GM19025 (cell line): Measurements from ENCODE around the gene TUBB3.
A peak's percentile ranks its signal among the peaks of the same experiment; 100 is the strongest.
"Not testable (repeated sequence)": the region's sequence is repeated elsewhere in the genome, so short reads cannot be mapped to it uniquely, and the experiment has no call there.

Source experiments
- ATAC-seq: cut with Tn5 transposase; IDR thresholded peaks from one replicate; pipeline ENCODE4 v1.9.1; 2021; ENCODE audit warnings: mild to moderate bottlenecking, low read depth, moderate library complexity; ENCODE audit not compliant: unreplicated experiment

The TUBB3 gene

DNA sequence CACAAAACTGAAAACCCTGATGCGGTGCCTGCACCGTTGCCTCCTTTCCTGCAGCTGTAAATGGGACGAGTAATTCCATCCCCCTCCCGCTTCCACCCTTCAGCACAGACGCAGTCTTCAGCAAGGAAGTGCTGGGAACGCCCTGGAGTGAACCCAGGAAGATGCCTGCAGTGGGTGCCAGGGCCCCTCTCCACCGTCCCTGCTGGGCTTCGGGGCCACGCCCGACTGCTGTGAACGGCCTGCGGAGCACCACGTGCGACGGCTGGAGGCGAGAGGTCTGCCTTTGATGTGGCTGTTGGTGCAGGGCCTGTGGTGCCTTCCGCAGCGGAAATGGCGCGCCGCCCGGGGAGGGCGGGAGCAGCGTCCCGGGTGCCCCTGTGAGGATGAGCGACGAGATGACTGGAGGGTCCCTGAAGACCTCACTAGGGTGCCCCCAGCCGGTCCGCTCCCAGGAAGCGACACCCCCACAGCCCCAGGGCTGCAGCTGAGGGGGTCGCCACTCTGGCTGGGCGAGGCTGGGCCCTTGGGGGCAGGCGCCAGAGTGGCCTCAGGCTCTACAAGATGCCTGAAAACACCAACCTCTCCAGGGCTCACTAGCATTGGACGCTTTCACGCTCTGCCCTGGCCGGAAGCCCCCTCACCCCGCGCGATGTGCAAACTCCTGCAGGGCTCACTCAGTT is 5.2 kb upstream of the TUBB3 start:
- peak; percentile 78 for ATAC-seq

DNA sequence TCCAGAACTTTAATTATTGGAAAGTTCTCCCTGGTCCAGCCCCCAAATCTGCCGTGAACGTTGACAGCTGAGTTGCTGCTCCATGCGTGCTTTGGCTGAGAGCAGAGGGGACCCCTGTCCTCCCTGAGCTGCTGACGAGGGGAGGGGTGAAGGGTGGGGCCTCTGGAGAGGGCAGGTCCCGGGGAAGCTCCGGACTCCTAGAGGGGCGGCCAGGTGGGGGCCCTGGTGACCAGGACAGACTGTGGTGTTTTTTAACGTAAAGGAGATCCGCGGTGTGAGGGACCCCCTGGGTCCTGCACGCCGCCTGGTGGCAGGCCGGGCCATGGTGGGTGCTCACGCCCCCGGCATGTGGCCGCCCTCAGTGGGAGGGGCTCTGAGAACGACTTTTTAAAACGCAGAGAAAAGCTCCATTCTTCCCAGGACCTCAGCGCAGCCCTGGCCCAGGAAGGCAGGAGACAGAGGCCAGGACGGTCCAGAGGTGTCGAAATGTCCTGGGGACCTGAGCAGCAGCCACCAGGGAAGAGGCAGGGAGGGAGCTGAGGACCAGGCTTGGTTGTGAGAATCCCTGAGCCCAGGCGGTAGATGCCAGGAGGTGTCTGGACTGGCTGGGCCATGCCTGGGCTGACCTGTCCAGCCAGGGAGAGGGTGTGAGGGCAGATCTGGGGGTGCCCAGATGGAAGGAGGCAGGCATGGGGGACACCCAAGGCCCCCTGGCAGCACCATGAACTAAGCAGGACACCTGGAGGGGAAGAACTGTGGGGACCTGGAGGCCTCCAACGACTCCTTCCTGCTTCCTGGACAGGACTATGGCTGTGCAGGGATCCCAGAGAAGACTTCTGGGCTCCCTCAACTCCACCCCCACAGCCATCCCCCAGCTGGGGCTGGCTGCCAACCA is 4.4 kb upstream of the TUBB3 start, which contains the start of gene MC1R:
Gene MC1R (plus strand): TSS at position 410 of the 895 bp plus-strand sequence. CDS start 397 bp downstream, at position 807.
- ATAC-seq: no peak

DNA sequence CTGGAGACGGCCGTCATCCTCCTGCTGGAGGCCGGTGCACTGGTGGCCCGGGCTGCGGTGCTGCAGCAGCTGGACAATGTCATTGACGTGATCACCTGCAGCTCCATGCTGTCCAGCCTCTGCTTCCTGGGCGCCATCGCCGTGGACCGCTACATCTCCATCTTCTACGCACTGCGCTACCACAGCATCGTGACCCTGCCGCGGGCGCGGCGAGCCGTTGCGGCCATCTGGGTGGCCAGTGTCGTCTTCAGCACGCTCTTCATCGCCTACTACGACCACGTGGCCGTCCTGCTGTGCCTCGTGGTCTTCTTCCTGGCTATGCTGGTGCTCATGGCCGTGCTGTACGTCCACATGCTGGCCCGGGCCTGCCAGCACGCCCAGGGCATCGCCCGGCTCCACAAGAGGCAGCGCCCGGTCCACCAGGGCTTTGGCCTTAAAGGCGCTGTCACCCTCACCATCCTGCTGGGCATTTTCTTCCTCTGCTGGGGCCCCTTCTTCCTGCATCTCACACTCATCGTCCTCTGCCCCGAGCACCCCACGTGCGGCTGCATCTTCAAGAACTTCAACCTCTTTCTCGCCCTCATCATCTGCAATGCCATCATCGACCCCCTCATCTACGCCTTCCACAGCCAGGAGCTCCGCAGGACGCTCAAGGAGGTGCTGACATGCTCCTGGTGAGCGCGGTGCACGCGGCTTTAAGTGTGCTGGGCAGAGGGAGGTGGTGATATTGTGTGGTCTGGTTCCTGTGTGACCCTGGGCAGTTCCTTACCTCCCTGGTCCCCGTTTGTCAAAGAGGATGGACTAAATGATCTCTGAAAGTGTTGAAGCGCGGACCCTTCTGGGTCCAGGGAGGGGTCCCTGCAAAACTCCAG is 3.4 kb upstream of the TUBB3 start:
- no peak for ATAC-seq

DNA sequence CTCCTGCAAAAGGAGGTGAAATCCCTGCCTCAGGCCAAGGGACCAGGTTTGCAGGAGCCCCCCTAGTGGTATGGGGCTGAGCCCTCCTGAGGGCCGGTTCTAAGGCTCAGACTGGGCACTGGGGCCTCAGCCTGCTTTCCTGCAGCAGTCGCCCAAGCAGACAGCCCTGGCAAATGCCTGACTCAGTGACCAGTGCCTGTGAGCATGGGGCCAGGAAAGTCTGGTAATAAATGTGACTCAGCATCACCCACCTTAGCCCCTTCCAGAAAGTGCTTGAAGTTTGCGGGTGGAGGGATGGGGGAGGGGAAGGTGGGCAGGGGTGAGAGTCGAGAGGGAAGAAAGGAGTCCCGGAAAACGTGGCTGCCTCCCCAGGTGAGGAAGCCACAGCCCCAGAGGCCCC is 2.4 kb upstream of the TUBB3 start:
- no peak for ATAC-seq

DNA sequence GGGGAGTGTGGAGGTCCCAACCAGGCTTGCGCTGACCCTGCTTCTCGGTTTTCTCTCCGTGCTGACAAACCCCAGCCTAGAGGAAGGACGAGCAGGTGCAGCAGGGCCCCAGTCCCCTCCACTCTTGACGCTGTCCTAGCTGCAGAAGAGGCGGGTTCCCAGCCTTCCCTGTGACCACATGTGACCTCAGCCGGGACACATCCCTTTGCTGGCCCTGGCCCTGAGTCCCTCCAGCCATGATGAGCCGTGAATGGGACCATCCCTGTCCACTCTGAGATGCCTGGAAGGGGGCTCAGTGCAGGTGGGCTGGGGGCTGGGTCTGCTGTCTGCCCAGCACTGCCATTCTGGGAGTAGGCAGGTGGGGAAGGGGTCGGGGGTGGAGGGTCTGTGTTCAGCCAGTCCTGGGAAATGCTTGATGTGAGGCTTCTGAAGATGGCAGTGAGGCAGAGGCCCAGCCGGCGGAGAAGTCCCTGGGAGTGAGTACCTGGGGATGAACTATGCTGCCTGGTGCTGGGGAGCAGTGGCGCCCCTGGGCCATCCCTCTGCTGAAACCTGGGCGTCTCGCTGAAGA is 1.9 kb upstream of the TUBB3 start:
- ATAC-seq: no peak

DNA sequence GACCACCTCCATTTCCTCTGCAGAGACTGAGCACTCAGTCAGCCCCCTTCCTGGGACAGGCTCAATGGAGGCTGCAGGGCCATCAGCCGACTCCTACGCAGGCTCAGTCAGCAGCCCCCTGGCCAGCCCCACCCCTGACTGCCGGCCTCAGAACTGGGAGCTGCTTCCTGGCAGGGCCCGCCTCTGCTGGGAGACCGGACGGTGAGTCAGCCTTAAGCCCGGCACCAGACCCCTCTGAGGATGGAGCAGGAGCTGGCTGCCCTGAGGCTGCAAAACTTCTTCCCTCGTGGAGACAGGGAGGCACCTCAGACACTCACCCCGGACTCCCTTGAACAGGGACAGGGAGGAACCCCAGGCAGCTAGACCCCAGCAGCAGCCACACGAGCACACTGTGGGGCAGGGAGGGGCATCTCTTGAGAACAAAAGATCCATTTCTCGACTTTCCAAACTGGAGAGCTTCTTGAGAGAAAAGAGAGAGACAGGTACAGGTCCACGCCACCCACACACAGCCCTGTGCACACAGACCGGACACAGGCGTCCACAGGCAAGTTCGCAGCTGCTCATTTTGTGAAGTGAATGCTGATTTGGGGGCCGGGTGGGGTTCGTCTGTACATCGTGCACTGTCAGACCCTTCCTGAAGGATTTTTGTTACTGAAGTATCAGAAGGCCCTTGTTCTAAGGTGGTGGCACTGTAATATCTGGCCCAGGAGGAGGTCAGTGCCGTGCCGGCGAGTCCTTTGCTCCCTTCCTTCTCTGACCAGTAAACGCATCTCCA is 1.3 kb upstream of the TUBB3 start:
- ATAC-seq: no peak

DNA sequence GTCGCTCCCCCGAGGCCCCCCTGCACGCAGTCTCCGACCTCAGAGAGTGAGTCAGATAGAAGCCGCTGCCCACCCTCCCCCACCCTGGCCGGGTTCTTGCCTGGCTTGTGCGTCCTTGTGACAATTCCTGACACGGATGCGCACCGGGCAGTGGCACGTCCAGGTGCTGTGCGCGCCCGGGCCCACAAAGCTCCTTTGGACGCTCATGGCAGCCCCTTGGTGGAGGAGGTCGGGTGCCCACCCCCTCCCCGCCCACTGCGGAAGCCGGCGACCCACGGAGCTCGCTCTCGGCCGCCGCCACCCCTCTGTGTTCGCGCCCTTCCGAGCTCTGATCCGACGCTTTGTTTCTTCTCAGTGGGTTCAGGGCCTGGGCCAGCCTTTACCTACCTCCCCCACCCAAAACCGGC is 662 bp upstream of the TUBB3 start:
- ATAC-seq: no peak

DNA sequence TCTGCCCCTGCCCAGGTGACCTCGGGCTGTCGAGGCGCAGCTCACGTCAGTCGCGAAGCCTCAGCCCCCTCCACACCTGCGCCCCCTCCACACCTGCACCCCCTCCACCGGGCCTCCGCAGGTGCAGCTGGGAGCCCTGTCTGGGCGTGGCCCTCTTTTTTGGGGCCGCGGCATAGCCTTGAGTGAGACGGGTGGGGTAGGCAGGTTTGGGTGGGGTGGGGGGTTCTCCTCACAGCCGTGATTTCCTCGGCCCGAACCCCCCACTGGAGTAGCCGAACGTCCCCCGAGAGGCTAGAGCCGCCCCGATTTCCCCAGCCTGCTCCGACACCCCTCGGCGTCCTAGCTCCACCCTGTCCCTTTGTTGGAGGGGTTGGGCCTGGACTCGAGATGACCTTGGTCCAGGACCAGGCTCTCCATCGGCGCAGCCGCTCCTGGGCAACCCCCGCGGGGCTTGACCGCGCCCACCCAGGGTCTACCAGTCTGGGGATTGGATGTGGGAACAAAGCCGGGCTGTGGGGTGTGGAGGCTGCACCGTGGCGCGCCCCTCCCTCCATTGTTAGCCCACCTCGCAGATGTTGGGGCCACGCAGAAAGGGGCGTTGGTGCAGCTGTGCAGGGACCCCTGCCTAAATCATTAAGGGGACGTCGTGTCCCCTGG is 626 bp downstream of the TUBB3 start:
- no peak for ATAC-seq

DNA sequence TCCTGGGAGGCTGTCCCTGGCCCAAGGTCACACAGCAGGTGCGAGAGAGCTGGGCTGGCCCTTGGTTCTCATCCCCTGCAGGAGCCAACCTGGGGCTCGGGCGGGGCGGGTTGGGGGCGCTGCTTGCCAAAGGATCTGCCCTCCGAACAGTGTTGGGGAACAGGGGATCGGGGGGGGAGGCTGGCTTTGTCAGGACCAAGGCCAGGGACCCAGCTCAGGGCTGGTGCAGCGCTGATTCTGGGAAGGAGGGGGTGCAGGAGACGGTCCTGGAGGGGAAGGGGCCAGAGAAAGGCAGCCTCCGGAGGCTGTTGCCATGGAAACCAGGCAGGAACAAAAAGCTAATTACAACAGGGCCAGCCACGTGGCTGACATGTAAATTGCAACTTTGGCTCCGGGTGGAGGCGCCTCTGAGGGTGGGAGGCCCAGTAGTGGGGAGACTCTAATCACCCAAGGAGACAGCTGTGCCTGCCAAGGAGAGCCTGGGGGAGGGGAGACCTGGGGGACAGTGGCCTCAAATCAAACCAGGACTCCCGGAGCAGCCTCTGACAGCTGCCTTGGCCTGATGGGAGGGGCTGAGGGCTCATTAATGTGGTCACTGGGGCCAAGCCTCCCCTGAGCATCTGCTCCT is 1.3 kb downstream of the TUBB3 start:
- ATAC-seq: no peak

DNA sequence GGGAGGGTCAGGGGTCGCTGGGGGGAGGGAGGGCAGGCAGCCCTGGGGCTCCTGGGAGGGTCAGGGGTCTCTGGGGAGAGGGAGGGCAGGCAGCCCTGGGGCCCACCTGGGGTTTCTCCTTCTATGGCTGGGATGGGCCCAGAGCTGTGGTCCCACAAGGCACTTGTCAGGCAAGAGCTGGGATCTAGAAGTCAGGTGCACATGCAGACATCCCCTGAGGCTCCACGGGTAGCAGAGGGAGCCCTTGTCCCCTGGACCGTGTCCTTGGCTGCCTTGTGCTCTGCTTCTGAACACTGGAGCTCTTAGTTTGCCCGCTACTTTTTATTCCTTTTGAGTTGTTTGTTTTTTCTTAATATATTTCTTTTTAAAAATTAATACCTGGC is 1.8 kb downstream of the TUBB3 start:
- ATAC-seq: no peak

DNA sequence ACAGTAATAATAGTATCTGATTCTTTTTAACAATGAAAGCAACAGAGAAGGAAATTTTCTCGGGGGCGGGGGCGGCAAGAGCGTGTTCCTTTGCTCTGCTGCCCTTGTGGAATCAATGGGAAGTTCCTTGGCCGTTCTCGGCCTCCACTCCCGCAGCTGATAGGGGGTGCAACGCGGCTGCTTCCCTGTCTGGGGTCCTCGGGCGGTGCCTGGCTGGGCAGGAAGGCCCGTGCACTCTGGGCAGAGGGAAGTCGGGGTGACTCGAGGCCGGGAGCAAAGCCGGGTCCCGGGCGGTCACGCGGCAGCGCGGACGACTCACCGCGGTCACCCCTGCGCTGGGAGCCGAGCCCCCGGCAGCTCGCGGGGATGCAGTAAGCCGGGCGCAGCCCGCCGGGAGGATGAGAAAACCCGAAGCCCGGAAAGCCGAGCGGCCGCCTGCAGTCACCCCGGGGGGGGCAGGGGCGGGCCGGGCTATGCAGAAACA is 2.5 kb downstream of the TUBB3 start:
- ATAC-seq: no peak

DNA sequence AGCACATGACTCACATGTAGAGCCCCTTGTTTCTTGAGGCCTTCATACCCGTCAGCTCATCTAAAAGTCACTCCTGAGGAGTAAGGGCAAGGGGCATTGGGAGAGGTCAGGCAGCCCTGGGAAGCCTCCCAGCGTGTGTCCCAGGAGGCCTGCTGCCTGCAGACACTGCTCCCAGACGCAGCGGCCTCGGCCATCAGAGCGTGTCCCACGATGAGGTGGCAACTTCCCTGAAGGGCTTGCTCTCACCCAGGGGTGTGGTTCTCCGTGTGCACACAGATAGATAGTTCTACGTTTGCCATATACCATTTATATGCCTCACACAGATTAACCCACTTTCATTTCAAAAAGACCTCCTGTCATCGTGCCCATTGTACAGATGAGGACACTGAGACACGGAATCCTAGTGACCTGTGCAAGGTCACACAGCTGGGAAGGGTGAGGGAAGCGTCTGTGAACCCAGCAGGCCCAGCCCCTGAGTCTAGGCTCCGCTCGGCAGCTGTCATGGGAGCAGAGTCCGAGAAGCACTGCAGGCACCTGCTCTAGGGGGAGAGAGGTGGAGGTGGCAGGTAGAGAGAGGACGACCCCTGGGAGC is 8.3 kb downstream of the TUBB3 start:
- ATAC-seq: no peak

DNA sequence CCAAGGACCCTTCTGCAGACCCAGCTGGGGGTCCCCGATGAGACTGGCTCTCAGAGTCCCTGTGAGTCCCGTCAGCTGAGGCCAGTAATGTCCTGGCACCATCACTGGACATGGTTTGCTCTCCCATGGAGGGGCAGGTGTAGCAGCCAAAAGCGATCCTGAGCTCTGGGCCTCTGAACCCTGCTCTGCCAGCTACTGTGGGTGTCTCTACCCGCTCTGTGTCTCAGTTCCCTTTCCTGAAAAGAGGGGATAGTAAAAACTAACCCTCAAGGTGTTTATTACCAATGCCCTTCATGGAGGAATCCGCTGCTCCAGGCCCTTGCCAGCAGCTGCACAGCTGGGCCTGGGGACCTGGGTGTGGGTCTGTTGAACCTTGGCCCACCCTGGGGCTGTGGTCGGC is 8.8 kb downstream of the TUBB3 start:
- ATAC-seq: no peak

DNA sequence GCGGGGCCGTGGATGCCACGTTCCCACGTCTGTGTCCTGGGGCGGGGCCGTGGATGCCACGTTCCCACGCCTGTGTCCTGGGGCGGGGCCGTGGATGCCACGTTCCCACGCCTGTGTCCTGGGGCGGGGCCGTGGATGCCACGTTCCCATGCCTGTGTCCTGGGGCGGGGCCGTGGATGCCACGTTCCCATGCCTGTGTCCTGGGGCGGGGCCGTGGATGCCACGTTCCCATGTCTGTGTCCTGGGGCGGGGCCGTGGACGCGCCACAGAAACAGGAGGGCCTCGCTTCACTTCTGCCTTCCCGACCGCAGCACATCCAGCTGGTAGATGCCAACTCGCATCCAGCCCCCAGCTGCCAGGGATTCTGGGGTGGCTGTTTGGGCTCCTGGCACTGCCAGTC is 10.9 kb downstream of the TUBB3 start:
- ATAC-seq: not testable (repeated sequence)

DNA sequence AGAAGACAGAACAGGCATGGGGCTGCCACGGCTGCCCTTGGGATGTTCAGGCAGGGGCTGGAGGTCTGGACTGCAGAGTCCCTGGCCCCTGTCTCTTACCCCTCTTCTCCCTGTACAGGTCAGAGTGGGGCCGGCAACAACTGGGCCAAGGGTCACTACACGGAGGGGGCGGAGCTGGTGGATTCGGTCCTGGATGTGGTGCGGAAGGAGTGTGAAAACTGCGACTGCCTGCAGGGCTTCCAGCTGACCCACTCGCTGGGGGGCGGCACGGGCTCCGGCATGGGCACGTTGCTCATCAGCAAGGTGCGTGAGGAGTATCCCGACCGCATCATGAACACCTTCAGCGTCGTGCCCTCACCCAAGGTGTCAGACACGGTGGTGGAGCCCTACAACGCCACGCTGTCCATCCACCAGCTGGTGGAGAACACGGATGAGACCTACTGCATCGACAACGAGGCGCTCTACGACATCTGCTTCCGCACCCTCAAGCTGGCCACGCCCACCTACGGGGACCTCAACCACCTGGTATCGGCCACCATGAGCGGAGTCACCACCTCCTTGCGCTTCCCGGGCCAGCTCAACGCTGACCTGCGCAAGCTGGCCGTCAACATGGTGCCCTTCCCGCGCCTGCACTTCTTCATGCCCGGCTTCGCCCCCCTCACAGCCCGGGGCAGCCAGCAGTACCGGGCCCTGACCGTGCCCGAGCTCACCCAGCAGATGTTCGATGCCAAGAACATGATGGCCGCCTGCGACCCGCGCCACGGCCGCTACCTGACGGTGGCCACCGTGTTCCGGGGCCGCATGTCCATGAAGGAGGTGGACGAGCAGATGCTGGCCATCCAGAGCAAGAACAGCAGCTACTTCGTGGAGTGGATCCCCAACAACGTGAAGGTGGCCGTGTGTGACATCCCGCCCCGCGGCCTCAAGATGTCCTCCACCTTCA is 11.7 kb downstream of the TUBB3 start:
- ATAC-seq: no peak

DNA sequence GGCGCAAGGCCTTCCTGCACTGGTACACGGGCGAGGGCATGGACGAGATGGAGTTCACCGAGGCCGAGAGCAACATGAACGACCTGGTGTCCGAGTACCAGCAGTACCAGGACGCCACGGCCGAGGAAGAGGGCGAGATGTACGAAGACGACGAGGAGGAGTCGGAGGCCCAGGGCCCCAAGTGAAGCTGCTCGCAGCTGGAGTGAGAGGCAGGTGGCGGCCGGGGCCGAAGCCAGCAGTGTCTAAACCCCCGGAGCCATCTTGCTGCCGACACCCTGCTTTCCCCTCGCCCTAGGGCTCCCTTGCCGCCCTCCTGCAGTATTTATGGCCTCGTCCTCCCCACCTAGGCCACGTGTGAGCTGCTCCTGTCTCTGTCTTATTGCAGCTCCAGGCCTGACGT is 12.5 kb downstream of the TUBB3 start:
- ATAC-seq: not testable (repeated sequence)

DNA sequence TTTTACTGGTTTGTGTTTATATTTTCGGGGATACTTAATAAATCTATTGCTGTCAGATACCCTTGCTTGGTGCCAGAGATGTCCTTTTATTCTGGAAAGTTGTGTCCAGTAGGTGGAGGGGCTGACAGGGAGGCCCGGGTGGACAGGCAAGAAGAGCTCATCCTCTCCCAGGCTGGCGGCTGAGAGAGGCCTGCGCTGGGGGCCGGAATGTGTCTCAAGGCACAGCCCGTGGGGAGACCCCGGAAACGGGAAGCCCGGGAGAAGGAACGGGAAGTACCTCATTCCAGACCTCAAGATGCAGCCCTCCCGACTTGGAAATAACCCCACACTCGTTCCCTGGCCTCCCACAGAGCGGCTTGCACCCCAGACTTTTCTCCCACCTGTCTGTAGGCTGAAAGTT is 12.9 kb downstream of the TUBB3 start:
- no peak for ATAC-seq
